Astrocyte (in vitro differentiated cells and primary cell): ENCODE data around the gene NEXMIF.

Experiments used
- EZH2 ChIP-seq: IDR thresholded peaks from 2 replicates; pipeline ENCODE4 v1.6.1; 2012; ENCODE audit warnings: mild to moderate bottlenecking, low read length, inconsistent platforms; ENCODE audit not compliant: insufficient read depth
- TF ChIP-seq, protein P1 (sequence below): IDR thresholded peaks from 2 replicates; pipeline ENCODE4 v1.5.1; 2011; ENCODE audit warnings: low read depth, mild to moderate bottlenecking, inconsistent platforms, low read length, moderate library complexity; ENCODE audit not compliant: insufficient read depth

DNA sequence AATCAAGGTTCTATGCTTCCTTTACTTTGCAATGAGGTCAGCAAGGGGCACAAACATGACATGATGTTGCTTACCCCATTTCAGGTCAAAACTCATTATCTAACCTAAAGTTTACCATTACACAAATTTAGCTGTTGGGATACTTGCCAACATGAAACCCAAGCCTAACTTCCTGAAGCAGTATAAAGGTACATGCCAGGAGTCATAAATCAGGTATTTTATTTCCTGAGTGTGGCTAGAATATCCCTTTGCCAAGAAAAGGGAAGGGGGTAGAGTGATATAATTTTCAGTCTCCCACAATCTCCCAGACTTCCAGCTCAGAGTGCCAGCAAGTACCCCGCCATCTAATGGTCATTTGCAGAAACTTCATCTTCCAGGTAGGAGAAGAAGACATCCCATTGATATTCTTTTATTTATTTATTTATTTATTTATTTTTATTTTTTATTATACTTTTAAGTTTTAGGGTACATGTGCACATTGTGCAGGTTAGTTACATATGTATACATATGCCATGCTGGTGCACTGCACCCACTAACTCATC lies 136.6 kb downstream of the NEXMIF start:
- TF ChIP-seq, protein P1, sequence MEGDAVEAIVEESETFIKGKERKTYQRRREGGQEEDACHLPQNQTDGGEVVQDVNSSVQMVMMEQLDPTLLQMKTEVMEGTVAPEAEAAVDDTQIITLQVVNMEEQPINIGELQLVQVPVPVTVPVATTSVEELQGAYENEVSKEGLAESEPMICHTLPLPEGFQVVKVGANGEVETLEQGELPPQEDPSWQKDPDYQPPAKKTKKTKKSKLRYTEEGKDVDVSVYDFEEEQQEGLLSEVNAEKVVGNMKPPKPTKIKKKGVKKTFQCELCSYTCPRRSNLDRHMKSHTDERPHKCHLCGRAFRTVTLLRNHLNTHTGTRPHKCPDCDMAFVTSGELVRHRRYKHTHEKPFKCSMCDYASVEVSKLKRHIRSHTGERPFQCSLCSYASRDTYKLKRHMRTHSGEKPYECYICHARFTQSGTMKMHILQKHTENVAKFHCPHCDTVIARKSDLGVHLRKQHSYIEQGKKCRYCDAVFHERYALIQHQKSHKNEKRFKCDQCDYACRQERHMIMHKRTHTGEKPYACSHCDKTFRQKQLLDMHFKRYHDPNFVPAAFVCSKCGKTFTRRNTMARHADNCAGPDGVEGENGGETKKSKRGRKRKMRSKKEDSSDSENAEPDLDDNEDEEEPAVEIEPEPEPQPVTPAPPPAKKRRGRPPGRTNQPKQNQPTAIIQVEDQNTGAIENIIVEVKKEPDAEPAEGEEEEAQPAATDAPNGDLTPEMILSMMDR: no peak
- no peak for TF ChIP-seq EZH2
